Esophagus squamous epithelium (tissue), 5 donors: ENCODE results near the gene VAV2. TPM values are rescaled to one million over a fixed set of nuclear protein-coding genes. Genes with fewer than 3 reads are reported as not detected.

Experiments used
- DNase-seq: peaks from one replicate; lab custom pipeline; 2025; lab: John Stamatoyannopoulos, UW
- H3K27ac ChIP-seq, 4 donors: fragments of 200-600 bp; sonication (generic); one replicate each; pipeline ENCODE4 v1.5.1; 2016 to 2019; ENCODE audit warnings: mild to moderate bottlenecking in 1 of 4
- H3K27me3 ChIP-seq, 4 donors: fragments of 200-600 bp; sonication (generic); 1 replicate in 3 of 4; 2 replicates in 1 of 4; pipeline versions ENCODE4 v1.5.1 to v1.6.0; 2017 to 2021; ENCODE audit warnings: antibody characterized with exemption in 1 of 4
- H3K36me3 ChIP-seq, 3 donors: fragments of 200-600 bp; sonication (generic); one replicate each; pipeline ENCODE4 v1.5.1; 2016 to 2019
- H3K4me1 ChIP-seq, 3 donors: fragments of 200-600 bp; sonication (generic); one replicate each; pipeline ENCODE4 v1.5.1; 2017 to 2019
- H3K4me3 ChIP-seq, 4 donors: fragments of 200-600 bp; sonication (generic); 1 replicate in 3 of 4; 2 replicates in 1 of 4; pipeline ENCODE4 v1.5.1; 2016 to 2019; ENCODE audit warnings: mild to moderate bottlenecking in 2 of 4, moderate library complexity in 1 of 4
- H3K9me3 ChIP-seq, 3 donors: fragments of 200-600 bp; sonication (generic); one replicate each; pipeline ENCODE4 v1.5.1; 2016 to 2019
- POLR2A ChIP-seq, 4 donors: fragments of 450-650 bp; IDR thresholded peaks; one replicate each; pipeline ENCODE4 v1.6.1; 2017; ENCODE audit warnings: antibody characterized with exemption in 4 of 4, mild to moderate bottlenecking in 4 of 4, moderate library complexity in 3 of 4
- WGBS, 2 donors: methylation state at CpG; one replicate each; pipeline ENCODE4 v1.1.5; 2018; 5-methylcytosine and 5-hydroxymethylcytosine counted together
- intact Hi-C: fragments of 100-400 bp; cut with DNase I; formaldehyde crosslinking; loops from one replicate; pipeline ENCODE4 v1.15.0; 2022
- total RNA-seq, 4 donors: library from RNA; depleted of rRNA; stranded (reverse); fragments of >200 nt; gene quantifications; one replicate each; pipeline ENCODE4 v1.1.0, GENCODE V29; 2016
- TF ChIP-seq, protein P1 (sequence below), 6 experiments: fragments of 450-650 bp in 4 of 6; fragments of 200-600 bp in 2 of 6; sonication (generic) in 2 of 6; IDR thresholded peaks; one replicate each; pipeline ENCODE4 v1.5.1; 2016 to 2019; ENCODE audit warnings: antibody characterized with exemption in 6 of 6, mild to moderate bottlenecking in 4 of 6, moderate library complexity in 4 of 6
- donor health status: DM: yes; HTN: yes; CAD: no.

Gene VAV2
- total RNA-seq, 4 donors from 2014 or later: 3.8 to 7.6 (median 5.7) TPM

DNA sequence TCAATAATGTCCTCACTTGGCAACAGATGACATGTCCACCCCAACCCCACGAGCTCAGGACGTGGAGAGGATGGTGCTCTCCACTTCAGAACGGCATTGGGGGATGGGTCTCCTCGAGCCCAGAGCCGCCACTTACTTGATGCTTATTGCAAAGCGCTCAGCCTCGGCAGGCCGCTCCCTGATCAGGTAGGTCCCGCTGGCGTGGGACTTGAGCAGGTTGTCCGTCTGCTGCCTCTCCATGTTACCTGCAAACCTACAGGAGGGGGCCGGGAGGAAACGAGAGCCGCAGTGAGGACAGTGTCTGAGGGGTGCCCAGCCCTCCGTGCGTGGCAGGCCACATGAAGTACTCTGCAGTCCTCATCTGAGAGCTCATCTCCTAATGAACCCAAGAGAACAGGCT lies 217.3 kb downstream of the VAV2 start:
- DNase-seq: no peak

DNA sequence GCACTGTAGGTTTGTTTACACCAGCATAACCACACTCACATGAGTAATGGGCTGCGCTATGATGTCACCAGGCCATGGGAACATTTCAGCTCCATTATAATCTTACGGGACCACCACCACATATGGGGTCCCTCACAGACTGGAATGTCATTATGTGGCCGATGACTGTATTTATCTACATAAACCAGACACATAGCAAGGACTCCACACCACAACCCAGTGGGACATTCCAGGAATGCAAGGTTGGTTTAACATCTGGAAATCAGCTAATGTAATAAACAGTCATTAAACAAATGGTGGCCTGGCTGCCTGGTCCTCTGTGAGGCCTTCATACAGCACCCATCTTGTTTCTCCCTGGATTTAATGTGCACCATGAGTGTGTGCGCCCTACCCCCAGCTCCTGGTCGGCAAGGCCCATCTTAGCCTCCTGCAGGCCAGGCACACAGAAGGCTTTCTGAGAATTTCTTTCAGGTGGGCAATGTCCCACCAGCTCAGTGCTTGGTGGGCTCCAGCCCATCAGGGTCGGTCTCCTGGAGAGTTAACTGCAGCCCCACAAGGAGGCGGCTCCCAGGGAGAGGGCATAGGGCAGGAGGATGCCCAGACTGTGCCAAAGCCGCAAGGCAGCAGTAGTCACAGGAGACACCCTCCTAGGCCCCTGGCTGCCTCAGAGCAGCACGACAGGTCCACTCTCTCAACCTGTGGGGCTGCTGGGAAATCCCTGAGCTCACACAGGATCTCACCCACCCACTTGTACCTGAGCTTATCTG lies 218.1 kb downstream of the VAV2 start:
- Histone ChIP-seq H3K4me3 (no peak overlapping the region), H3K27ac (no peak overlapping the region), H3K9me3 (peaks cover 0 to 14% (median 7%) of the 10 kb centered on the region in 3 donors), H3K27me3 (no peaks in the 10 kb centered on the region), H3K36me3 (peaks cover 12 to 96% (median 17%) of the 10 kb centered on the region in 3 donors), H3K4me1 (no peaks in the 10 kb centered on the region)
- TF ChIP-seq, protein P1, sequence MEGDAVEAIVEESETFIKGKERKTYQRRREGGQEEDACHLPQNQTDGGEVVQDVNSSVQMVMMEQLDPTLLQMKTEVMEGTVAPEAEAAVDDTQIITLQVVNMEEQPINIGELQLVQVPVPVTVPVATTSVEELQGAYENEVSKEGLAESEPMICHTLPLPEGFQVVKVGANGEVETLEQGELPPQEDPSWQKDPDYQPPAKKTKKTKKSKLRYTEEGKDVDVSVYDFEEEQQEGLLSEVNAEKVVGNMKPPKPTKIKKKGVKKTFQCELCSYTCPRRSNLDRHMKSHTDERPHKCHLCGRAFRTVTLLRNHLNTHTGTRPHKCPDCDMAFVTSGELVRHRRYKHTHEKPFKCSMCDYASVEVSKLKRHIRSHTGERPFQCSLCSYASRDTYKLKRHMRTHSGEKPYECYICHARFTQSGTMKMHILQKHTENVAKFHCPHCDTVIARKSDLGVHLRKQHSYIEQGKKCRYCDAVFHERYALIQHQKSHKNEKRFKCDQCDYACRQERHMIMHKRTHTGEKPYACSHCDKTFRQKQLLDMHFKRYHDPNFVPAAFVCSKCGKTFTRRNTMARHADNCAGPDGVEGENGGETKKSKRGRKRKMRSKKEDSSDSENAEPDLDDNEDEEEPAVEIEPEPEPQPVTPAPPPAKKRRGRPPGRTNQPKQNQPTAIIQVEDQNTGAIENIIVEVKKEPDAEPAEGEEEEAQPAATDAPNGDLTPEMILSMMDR (IDR thresholded peaks at IDR 0.05): no peak
- no peak for TF ChIP-seq POLR2A (IDR thresholded peaks at IDR 0.05)
- DNase-seq: no peak
- WGBS, 2 donors: 63 to 100% methylated on average over 3 to 5 of the region's 9 CpGs
- intact Hi-C loops: no loop called here

More for the DNA sequence above, 217.3 kb downstream of the VAV2 start:
- TF ChIP-seq, protein P1 (IDR thresholded peaks at IDR 0.05): no peak
- intact Hi-C loops: no loop called here
- Histone ChIP-seq H3K36me3 (peaks cover 12 to 96% (median 17%) of the 10 kb centered on the region in 3 donors), H3K27me3 (no peaks in the 10 kb centered on the region), H3K9me3 (peaks cover 0 to 14% (median 7%) of the 10 kb centered on the region in 3 donors), H3K4me1 (no peaks in the 10 kb centered on the region), H3K4me3 (no peak overlapping the region), H3K27ac (no peak overlapping the region)
- WGBS, 2 donors: 90 to 100% methylated on average over 3 to 6 of the region's 16 CpGs

- no peaks in the 10 kb centered on the region for H3K4me1 ChIP-seq
- intact Hi-C loops: no loop called here
- H3K4me3 ChIP-seq: no peak overlapping the region
- H3K27ac ChIP-seq: no peak overlapping the region
- H3K27me3 ChIP-seq: no peaks in the 10 kb centered on the region
- peaks cover 13 to 96% (median 23%) of the 10 kb centered on the region in 3 donors for H3K36me3 ChIP-seq
- peaks cover 0 to 23% (median 9%) of the 10 kb centered on the region in 3 donors for H3K9me3 ChIP-seq
- DNase-seq: no peak
- TF ChIP-seq POLR2A (IDR thresholded peaks at IDR 0.05): no peak
- TF ChIP-seq, protein P1 (IDR thresholded peaks at IDR 0.05): no peak
- 83 to 93% methylated on average over 3 to 5 of the region's 7 CpGs for WGBS, 2 donors
Measured at GRCh38 chr9:133772581-133772980, 219.5 kb downstream of the VAV2 start.

DNA sequence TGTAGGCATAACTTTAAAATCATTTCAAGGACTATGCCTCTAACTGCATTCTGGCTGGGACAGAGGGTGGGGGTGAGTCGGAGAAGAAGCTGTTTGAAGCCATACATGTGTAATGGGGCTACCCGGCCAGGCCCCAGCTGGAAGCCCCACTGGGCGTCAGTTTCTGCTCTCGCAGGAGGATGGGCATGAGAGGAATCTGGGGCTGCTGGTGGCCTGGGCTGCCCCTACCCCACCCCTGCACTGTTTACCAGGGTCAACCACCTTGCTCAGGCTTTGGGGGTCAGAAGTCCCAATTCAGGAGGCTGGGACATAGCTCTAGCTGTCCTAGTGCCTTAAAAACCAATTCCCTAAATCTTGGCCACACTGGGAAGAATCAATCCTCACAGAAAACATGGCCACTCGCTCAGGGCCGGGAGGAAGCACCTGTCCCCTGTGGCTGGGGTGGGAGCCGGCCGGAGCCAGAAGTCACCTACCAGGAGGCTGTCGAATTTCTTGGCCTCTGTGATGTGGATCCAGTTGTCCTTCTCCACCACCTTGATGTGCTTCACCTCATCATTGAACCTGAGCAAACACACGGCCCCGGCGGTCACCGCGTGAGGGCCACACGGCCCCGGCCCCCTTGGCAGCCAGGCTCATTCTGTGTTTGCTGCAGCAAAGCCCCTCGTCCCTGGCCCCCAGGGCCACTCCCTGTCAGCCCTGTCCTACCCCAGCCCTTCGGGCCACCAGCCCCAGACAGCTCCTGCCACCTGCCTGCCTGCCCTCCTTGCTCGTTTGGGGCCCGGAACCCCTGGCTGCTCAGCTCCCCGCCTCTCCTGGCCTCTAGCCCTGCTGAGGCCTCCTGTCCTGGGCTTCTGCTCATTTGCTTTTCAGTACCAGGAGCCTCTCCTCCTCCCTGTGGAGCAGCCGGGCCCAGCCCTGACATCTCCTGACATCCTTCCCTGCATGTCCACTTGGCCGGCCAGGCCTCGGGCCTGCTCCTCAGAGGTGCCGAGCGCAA lies 220.3 kb downstream of the VAV2 start:
- intact Hi-C loops: no loop called here
- peaks cover 0 to 31% (median 14%) of the 10 kb centered on the region in 3 donors for H3K9me3 ChIP-seq
- no peaks in the 10 kb centered on the region for H3K27me3 ChIP-seq
- 77 to 90% methylated on average over 13 to 16 of the region's 26 CpGs for WGBS, 2 donors
- H3K4me1 ChIP-seq: no peaks in the 10 kb centered on the region
- H3K27ac ChIP-seq: peak overlapping the region in 1 of 4 donors; percentile 25
- peaks cover 13 to 96% (median 24%) of the 10 kb centered on the region in 3 donors for H3K36me3 ChIP-seq
- no peak for DNase-seq
- H3K4me3 ChIP-seq: no peak overlapping the region
- TF ChIP-seq, protein P1 (IDR thresholded peaks at IDR 0.05): no peak
- TF ChIP-seq POLR2A (IDR thresholded peaks at IDR 0.05): no peak
